GOT3 (cell line): ENCODE results near the gene OR1Q1.
"Not testable (repeated sequence)": the region's sequence is repeated elsewhere in the genome, so short reads cannot be mapped to it uniquely, and the experiment has no call there.

Experiments
- DNase-seq: peaks from one replicate; lab custom pipeline; 2025; ENCODE audit warnings: mixed read lengths; lab: John Stamatoyannopoulos, UW

Gene OR1Q1, protein sequence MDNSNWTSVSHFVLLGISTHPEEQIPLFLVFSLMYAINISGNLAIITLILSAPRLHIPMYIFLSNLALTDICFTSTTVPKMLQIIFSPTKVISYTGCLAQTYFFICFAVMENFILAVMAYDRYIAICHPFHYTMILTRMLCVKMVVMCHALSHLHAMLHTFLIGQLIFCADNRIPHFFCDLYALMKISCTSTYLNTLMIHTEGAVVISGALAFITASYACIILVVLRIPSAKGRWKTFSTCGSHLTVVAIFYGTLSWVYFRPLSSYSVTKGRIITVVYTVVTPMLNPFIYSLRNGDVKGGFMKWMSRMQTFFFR

DNA sequence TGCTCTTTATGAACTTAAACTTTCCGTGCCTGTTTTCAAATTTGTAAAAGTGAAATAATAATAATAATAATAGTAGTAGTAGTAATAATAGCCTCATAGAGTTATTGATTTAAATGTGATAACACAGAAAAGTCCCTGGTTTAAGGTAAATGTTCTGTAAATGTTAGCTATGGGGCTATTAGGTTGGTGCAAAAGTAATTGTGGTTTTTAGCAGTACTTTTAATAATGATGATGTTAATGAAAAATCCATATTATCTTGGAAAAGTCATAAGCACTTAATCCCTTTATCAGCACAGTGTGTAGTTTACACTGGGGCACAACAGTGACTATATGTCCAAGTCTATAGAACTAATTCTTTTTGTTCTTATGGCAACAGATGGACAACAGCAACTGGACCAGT is at the start of gene OR1Q1:
OR1Q1 (plus strand) TSS at position 377 of the 400 bp plus-strand sequence; CDS start at position 377, 0 bp downstream.
- DNase-seq, result no peak

DNA sequence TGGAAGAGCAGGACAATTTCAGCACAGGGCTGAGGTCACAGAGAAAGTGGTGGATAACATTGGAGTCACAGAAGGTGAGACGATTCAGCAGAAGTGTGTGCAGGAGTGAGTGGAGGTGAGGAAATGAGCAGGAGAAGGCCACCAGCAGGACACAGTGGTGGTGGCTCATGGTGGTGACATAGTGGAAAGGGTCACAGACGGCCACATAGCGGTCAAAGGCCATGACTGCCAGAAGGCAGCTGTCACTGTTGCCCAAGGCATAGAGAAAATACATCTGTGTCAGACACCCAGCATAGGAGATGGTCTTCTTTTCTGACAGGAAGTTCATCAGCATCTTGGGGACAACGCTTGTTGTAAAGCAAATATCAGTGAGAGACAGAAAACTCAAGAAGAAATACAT is 46.6 kb upstream of the OR1Q1 start:
- no peak for DNase-seq

DNA sequence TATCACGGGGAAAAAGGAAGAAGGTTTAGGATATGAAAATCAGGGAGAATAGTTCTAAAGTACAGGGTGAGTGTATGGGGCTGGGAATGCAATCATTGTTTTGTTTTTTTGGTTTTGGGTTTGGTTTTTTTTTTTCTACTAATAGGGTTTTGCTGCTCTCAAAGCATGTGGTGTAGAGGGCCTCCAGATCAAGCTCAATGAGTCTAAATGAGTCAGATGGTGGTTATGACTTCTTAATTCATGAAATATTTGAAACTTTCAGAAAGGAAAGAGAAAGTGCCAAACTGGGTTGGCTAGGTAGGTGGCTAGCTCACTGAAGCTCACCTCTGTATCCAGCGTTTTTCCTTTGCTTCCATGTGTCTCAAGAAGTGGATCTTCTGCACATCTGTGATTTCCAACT is 42.1 kb upstream of the OR1Q1 start:
- no peak for DNase-seq

DNA sequence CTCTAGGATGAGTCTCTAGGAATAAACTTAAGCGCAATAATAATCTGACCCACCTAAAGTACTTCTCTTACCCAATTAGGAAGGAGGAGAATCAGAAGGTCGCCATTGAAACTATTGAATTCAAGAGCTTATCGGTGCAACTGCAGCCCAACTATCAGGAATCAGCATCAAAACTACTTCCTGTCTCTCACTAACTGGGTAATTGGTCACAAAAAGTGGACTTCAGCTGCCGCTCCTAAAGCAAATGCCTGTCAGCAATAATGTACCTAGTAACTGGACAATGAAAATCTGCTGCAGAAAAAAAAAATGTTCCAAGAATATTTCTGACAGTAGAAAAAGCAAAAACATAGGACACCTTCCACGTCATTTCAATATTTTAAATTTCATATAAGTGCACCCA is 34.7 kb upstream of the OR1Q1 start:
- no peak for DNase-seq

DNA sequence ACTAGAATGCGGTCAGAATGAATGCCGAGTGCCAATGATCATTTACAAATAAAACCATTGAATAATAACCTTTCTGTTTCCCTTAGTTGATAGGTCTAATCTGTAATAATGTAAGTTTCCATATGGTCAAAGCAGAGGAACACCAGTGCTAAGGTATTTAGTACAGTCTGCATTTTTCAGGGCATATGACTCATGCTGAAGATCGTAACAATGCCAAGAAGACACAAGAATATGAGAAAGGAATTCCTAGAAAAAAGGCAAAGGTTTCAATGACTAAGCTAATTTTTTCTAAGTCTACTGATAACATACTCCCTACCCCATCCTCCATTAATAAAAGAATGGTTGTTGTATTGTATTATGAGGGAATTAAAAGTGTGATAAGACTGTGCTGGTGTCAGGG is 34.2 kb upstream of the OR1Q1 start:
- no peak for DNase-seq

DNA sequence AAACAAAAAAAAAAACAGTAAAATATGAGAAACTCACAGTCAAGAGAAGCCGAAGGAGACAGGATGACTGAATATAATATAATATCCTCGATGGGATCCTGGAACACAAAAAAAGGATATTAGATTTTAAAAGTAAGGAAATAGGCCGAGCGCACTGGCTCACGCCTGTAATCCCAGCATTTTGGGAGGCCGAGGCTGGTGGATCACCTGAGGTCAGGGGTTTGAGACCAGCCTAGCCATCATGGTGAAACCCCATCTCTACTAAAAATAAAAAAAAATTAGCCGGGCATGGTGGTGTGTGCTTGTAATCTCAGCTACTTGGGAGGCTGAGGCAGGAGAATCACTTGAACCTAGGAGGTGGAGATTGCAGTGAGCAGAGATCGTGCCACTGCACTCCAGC is 31.3 kb upstream of the OR1Q1 start, which contains the start of gene OR1L8:
OR1L8 (minus strand) TSS at position 101 of the 400 bp plus-strand sequence. CDS start 14,907 bp downstream, outside the sequence.
- not testable (repeated sequence) for DNase-seq

DNA sequence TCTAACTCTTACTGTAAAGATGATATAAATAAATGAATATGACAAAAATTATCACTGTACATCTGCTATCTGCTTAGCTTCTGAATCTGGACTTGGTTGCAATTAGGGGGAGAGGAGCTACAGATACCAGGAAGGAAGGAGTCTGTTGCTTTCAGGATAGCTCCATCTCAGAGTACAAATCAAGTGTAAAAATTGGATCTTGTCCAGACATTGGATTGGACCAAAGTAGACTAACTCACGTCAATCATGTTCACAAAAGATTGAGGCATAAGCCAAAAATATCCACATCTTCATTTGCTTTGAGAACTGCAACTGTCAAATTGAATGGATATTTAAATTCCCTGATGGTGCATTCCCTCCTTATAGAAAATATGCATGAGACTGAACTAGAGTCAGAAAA is 8.8 kb upstream of the OR1Q1 start:
- no peak for DNase-seq

DNA sequence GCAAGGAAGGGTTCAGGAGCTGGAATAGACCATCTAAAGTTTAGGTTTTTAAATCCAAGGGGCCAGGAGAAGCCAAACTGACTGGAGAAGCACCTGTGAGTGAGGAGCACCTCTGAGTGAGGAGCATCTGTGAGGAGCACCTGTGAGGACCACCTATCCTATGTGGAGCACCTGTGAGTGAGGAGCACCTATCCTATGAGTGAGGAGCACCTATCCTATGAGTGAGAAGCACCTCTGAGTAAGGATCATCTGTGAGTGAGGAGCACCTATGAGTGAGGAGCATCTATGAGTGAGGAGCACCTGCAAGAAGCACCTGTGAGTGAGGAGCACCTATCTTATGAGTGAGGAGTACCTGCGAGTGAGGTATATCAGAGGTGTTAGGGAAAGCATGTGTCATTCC is 8.0 kb upstream of the OR1Q1 start:
- DNase-seq, result no peak

DNA sequence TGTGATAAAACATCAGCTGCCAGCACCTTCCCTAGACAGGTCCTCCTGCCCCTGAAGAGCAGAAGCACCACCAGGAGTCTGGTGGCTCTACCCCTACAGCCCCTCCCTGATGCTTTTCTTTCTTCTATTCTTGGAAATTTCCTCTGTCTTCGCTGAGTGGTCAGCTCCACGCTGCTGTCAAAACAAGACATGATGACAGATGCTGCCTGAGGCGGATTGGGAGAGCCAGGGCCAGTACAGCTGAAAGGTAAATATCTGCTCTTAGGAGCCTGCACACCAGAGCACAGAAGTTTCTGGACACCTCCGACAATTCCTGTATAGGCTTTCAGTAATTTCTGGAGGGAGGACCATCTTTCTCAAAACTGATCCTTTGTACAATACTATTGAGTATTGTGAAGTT is 4.7 kb upstream of the OR1Q1 start:
- DNase-seq, result no peak

DNA sequence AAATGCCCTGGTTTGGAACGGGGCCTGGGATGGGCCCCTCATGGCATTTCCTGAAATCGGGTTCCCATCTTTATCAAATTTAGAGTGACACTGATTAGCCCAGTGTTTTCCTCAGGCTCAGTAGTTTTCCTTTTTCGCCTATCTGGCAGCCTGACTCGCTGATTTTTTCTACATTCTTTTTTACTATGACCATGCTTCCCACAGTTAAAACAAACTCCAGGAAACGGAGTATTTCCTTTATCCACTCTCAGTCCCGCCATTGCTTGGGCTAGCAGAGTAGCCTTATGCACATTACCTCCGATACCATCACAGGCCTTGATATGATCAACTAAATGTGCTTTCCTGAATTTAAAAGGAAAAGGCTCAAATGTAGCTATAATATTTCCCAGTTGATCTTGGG is 5.5 kb downstream of the OR1Q1 start:
- no peak for DNase-seq

DNA sequence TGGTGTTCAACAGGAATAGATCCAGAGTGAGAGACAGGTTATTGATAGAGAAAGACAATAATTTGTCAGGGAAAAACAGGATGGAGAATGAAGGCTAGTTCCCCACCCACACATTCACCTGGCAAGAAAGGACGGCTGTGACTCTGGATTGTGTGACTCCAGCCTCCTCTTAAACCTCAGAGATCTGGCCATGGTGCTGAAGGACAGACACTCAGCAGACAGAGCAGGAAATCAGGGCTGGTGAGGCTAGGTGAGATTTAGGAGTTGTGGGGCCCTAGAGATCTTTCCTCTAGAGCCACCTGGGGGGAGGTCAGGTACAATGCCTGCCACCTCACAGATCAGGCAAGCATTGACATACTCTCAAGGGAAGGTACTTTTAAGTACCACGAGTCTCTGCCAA is 27.7 kb downstream of the OR1Q1 start:
- DNase-seq, result no peak

DNA sequence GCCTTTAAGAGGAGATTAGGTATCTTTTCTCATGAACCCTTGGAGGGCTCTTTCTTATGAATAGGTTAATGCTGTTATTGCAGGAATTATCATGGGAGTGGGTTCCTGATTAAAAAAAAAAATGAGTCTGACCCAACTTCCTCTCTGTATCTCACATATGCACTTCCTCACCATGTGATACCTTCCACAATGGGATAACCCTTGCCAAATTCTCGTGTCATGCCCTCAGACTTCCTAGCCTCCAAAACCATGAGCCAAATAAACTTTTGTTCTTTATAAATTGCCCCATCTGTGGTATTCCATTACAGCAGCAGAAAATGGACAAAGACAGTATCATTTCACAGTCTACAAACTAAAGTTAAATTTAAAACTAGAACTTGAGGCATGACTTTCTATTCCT is 41.8 kb downstream of the OR1Q1 start:
- DNase-seq, result no peak

DNA sequence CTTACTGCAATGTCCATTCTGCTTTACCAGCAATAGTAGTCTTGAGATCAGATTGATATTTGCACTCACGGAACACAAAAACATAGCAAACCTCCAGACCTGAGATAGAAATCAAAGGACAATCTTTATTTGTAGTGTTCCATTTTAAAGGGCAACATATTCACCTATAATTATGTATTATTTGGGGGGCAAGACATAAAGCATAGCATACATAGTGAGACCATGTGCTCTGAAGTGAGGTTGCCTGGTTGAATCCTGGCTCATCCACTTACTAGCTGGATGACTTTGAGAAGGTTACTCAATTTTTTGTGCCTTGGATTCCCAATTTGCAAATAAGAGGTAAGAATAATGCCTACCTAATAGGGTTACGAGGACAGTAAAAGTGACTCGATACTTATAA is 43.0 kb downstream of the OR1Q1 start, which contains the start of gene OR1B1:
OR1B1 (minus strand) TSS at position 101 of the 400 bp plus-strand sequence.
- DNase-seq, result no peak

DNA sequence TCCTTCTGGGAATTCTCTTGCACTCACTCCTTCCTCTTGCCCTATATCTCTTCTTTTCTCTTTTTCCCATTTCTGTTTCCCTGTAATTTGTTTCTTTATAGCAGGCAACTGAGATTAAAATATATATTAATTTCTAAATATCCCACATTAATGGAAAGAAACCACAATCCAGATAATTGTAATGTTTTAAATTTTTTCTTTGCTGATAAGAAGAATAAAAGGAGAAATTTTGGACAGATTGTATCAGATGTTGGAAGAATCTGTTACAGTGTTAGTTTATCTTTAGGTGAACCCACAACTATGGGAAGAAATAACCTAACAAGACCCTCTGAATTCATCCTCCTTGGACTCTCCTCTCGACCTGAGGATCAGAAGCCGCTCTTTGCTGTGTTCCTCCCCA is 46.9 kb downstream of the OR1Q1 start, which contains the start of gene OR1L1:
OR1L1 (plus strand) TSS at position 301 of the 400 bp plus-strand sequence; CDS start at position 301, 0 bp downstream.
- DNase-seq, result no peak
